Measurements from ENCODE around the gene FBXL4. TPM values are rescaled to one million over a fixed set of nuclear protein-coding genes. Genes with fewer than 3 reads are reported as not detected.
A peak's percentile ranks its signal among the peaks of the same experiment; 100 is the strongest.

Gene FBXL4
- total RNA-seq, 2 experiments from 2014 or later, result 9.0 to 9.5 TPM

DNA sequence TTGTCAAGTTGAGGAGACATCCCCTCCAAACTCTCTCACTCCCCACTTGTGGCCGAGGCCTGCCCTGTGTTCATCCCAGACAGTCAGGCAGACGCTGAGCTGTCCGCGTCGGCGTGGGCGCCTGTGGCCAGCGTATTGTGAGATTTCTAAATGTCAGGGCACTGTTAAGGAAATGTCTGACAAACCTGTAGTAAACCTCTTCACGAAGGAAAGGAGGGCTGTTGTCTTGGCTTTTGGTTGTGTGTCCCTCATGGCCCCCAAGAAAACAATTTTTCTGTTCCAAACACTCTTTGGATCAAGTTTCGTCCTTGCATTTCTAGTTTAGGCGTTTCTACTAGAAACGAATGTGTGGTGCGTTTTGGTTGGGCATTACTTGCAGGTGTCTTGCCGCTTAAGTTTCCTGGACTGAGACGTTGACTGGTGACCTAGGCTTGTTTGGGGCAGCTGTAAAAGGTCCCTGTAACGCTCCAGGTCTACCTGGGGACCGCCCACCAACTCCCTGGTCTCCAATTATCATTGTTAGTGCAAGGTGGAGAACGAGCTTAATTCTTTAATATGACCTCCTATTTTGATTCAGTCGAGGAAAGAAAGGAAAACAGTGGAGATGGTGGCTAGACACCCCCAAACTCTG lies 122.0 kb downstream of the FBXL4 start:
- CTCF ChIA-PET, result no interaction called here
- peaks cover 81% of the 10 kb centered on the region for H3K27me3 Mint-ChIP-seq (ENCODE audit: low read depth)
- H3K4me3 Mint-ChIP-seq, result no peak overlapping the region
- POLR2A ChIA-PET, result no interaction called here
- ATAC-seq (no peak), DNase-seq (no peak)
- H3K27ac Mint-ChIP-seq, result no peak overlapping the region
- no peaks in the 10 kb centered on the region for H3K9me3 Mint-ChIP-seq (ENCODE audit: insufficient read depth)
- H3K4me1 Mint-ChIP-seq (ENCODE audit: low read depth), result peaks cover 19% of the 10 kb centered on the region
- peaks cover 3% of the 10 kb centered on the region for H3K36me3 Mint-ChIP-seq (ENCODE audit: low read depth)

GRCh38 chr6:98824902-98825599 lies 122.7 kb downstream of the FBXL4 start:
- ChIA-PET CTCF (no interaction called here), POLR2A (no interaction called here)
- H3K36me3 Mint-ChIP-seq (ENCODE audit: low read depth), result peaks cover 3% of the 10 kb centered on the region
- no peak overlapping the region for H3K4me3 Mint-ChIP-seq
- no peak for DNase-seq
- no peaks in the 10 kb centered on the region for H3K9me3 Mint-ChIP-seq (ENCODE audit: insufficient read depth)
- H3K27me3 Mint-ChIP-seq (ENCODE audit: low read depth), result peaks cover 79% of the 10 kb centered on the region
- no peak for ATAC-seq
- no peak overlapping the region for H3K27ac Mint-ChIP-seq
- H3K4me1 Mint-ChIP-seq (ENCODE audit: low read depth), result peaks cover 19% of the 10 kb centered on the region

- no peak for ATAC-seq
- CTCF ChIA-PET, result no interaction called here
- Mint-ChIP-seq H3K9me3 (ENCODE audit: insufficient read depth) (no peaks in the 10 kb centered on the region), H3K4me1 (ENCODE audit: low read depth) (peaks cover 19% of the 10 kb centered on the region), H3K27ac (no peak overlapping the region), H3K4me3 (peak overlapping the region; percentile 5), H3K36me3 (ENCODE audit: low read depth) (peaks cover 3% of the 10 kb centered on the region), H3K27me3 (ENCODE audit: low read depth) (peaks cover 74% of the 10 kb centered on the region)
- POLR2A ChIA-PET, result no interaction called here
- DNase-seq, result no peak
These were observed 123.4 kb downstream of the FBXL4 start for GRCh38 chr6:98824162-98824901.

DNA sequence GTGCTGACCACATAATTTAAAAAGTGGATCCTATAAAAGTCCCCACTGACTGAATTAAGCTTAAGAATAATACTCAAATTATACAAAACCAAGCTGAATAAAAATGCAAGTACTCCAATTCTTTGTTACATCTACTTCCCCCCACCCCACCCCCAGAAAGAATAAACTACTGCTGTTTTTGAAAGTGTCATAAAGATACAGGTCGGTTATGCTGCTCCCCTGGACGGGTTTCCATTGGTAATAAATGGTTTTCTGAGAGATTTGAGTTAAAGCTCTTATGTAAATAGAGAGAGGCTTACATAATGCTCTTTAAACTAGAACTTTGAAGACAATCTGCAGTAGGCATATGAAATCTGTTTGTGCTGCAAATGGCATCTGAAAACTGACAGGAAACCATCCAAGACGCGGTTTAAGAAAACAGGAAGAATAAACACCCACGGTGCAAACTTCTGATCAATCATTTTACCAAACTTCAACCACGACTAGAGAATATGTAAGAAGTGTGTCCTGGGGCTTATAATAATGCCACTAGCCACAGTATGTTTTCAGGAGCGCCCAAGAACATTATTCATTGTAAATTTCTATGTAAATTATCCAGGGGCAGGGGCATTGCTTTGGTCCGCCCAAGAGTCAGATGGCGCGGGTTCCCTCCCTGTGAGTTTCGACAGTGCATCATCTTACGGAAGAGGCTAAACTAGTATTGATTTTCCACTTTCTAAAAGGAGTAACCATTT lies 124.2 kb downstream of the FBXL4 start:
- peaks cover 71% of the 10 kb centered on the region for H3K27me3 Mint-ChIP-seq (ENCODE audit: low read depth)

GRCh38 chr6:98821756-98822405 lies 125.9 kb downstream of the FBXL4 start:
- ATAC-seq (no peak), DNase-seq (no peak)
- POLR2A ChIA-PET, result no interaction called here
- no peak overlapping the region for H3K27ac Mint-ChIP-seq
- peaks cover 11% of the 10 kb centered on the region for H3K4me1 Mint-ChIP-seq (ENCODE audit: low read depth)
- no peak overlapping the region for H3K4me3 Mint-ChIP-seq
- H3K36me3 Mint-ChIP-seq (ENCODE audit: low read depth), result peaks cover 3% of the 10 kb centered on the region
- H3K27me3 Mint-ChIP-seq (ENCODE audit: low read depth), result peaks cover 58% of the 10 kb centered on the region
- CTCF ChIA-PET, result no interaction called here
- no peaks in the 10 kb centered on the region for H3K9me3 Mint-ChIP-seq (ENCODE audit: insufficient read depth)

More for the DNA sequence above, 124.2 kb downstream of the FBXL4 start:
- no peak for DNase-seq
- POLR2A ChIA-PET, result no interaction called here
- H3K9me3 Mint-ChIP-seq (ENCODE audit: insufficient read depth), result no peaks in the 10 kb centered on the region
- H3K36me3 Mint-ChIP-seq (ENCODE audit: low read depth), result peaks cover 3% of the 10 kb centered on the region
- no peak overlapping the region for H3K27ac Mint-ChIP-seq
- ATAC-seq, result no peak
- H3K4me1 Mint-ChIP-seq (ENCODE audit: low read depth), result peaks cover 15% of the 10 kb centered on the region
- CTCF ChIA-PET, result interaction anchor here (1.2 kb wide), 1 partner anchor 22 kb away, joined by 3 read pairs; no protein-coding TSS in a partner anchor
- peak overlapping the region; percentile 5 for H3K4me3 Mint-ChIP-seq

Other genes with a start within 250 kb of the FBXL4 start
- not detected for gene POU3F2, start 113.4 kb downstream of the FBXL4 start, total RNA-seq

All from activated CD8-positive, alpha-beta T cell treated with anti-CD3 and anti-CD28 coated beads, Interleukin-2, amount 10 ng/mL, durations not matched to agents 7 days and 5 days (primary cell).